HepG2 (cell line): ENCODE data around the gene OR2B2. TPM values are rescaled to one million over a fixed set of nuclear protein-coding genes. Genes with fewer than 3 reads are reported as not detected.

Experiments
- CC2D1A ChIP-seq: sonication (generic); formaldehyde crosslinking; IDR thresholded peaks from 2 replicates; pipeline ENCODE4 v1.8.1; 2023; ENCODE audit warnings: mild to moderate bottlenecking, missing genetic modification reagents
- GATAD1 ChIP-seq: IDR thresholded peaks from 2 replicates; pipeline ENCODE4 v1.6.1; 2016; ENCODE audit warnings: missing genetic modification reagents, missing compliant biosample characterization
- POLR2G ChIP-seq: fragments of 200-400 bp; formaldehyde crosslinking; IDR thresholded peaks from 2 replicates; pipeline ENCODE4 v1.6.1; 2018; ENCODE audit warnings: mild to moderate bottlenecking, low read depth, low read length, moderate library complexity
- PPARG ChIP-seq: conservative IDR thresholded peaks from 2 replicates; pipeline ENCODE4 v1.6.1; 2016; ENCODE audit warnings: missing biosample characterization, missing genetic modification reagents
- RBFOX2 ChIP-seq: fragments of 200-400 bp; formaldehyde crosslinking; IDR thresholded peaks from 2 replicates; pipeline ENCODE4 v1.6.1; 2017; ENCODE audit warnings: low read depth, mild to moderate bottlenecking, low read length
- SYNCRIP ChIP-seq: fragments of 200-400 bp; formaldehyde crosslinking; IDR thresholded peaks from 2 replicates; pipeline ENCODE4 v1.6.1; 2018; ENCODE audit warnings: mild to moderate bottlenecking, low read depth, low read length; ENCODE audit not compliant: insufficient read depth
- WIZ ChIP-seq: sonication (generic); formaldehyde crosslinking; IDR thresholded peaks from 2 replicates; pipeline ENCODE4 v1.5.1; 2020; ENCODE audit warnings: mild to moderate bottlenecking, missing genetic modification reagents
- ZFP36L2 ChIP-seq: sonication (generic); formaldehyde crosslinking; IDR thresholded peaks from 2 replicates; pipeline ENCODE4 v1.4.0; 2020; ENCODE audit warnings: missing genetic modification reagents
- ZNF547 ChIP-seq: sonication (generic); formaldehyde crosslinking; IDR thresholded peaks from 2 replicates; pipeline ENCODE4 v1.5.1; 2020; ENCODE audit warnings: mild to moderate bottlenecking, missing genetic modification reagents
- ZNF563 ChIP-seq: sonication (generic); formaldehyde crosslinking; IDR thresholded peaks from 2 replicates; pipeline ENCODE4 v1.8.0; 2022; ENCODE audit warnings: mild to moderate bottlenecking, moderate library complexity, missing genetic modification reagents
- ZNF607 ChIP-seq: sonication (generic); formaldehyde crosslinking; IDR thresholded peaks from 2 replicates; pipeline ENCODE4 v1.5.1; 2020; ENCODE audit warnings: missing genetic modification reagents, mild to moderate bottlenecking, borderline replicate concordance
- ZNF619 ChIP-seq: sonication (generic); formaldehyde crosslinking; IDR thresholded peaks from 2 replicates; pipeline ENCODE4 v1.4.0; 2020; ENCODE audit warnings: mild to moderate bottlenecking, missing genetic modification reagents
- ZNF644 ChIP-seq: IDR thresholded peaks from 2 replicates; pipeline ENCODE4 v1.6.1; 2016; ENCODE audit warnings: low read depth
- ZNF788 ChIP-seq: sonication (generic); formaldehyde crosslinking; IDR thresholded peaks from 2 replicates; pipeline ENCODE4 v1.5.0; 2020; ENCODE audit warnings: mild to moderate bottlenecking, missing genetic modification reagents, borderline replicate concordance
- ZNF83 ChIP-seq: sonication (generic); formaldehyde crosslinking; IDR thresholded peaks from 2 replicates; pipeline ENCODE4 v1.4.0; 2020; ENCODE audit warnings: missing genetic modification reagents, mild to moderate bottlenecking, borderline replicate concordance
- polyA plus RNA-seq, 8 experiments: library from polyadenylated mRNA; depleted of rRNA in 3 of 8; stranded (reverse) in 7 of 8; unstranded in 1 of 8; fragments of >200 nt; fragmentation: Illumina TruSeq in 4 of 8; extraction: Trizol in 4 of 8; gene quantifications; 2 replicates each; pipeline versions ENCODE4 v1.2.1 to v1.2.3, GENCODE V29; 2011 to 2016; ENCODE audit warnings: low read depth in 4 of 8, missing spikeins in 1 of 8, mixed read lengths in 1 of 8; ENCODE audit not compliant: insufficient read depth in 1 of 8
- total RNA-seq, 5 experiments: library from RNA; depleted of rRNA; stranded (reverse); fragments of >200 nt; fragmentation: Illumina TruSeq; extraction: Trizol; gene quantifications; 2 replicates each; pipeline ENCODE4 v1.2.3, GENCODE V29; 2016; ENCODE audit warnings: low read depth in 1 of 5
- TF ChIP-seq, protein P1 (sequence below): sonication (generic); formaldehyde crosslinking; IDR thresholded peaks from 2 replicates; pipeline ENCODE4 v1.9.0; 2022; ENCODE audit warnings: missing genetic modification reagents, mild to moderate bottlenecking, borderline replicate concordance
- TF ChIP-seq, protein P2 (sequence below): sonication (generic); formaldehyde crosslinking; IDR thresholded peaks from 2 replicates; pipeline ENCODE4 v1.8.1; 2023; ENCODE audit warnings: missing genetic modification reagents, inconsistent platforms, borderline replicate concordance
- TF ChIP-seq, protein P3 (sequence below): sonication (generic); formaldehyde crosslinking; conservative IDR thresholded peaks from 2 replicates; pipeline ENCODE4 v1.8.0; 2022; ENCODE audit warnings: mild to moderate bottlenecking, moderate library complexity, missing genetic modification reagents
- TF ChIP-seq, protein P4 (sequence below): fragments of 450-650 bp; IDR thresholded peaks from 2 replicates; pipeline ENCODE4 v1.6.1; 2017; ENCODE audit warnings: mild to moderate bottlenecking

Gene OR2B2
- total and polyA plus RNA-seq, 2 of the 13 experiments (the other 11 are each of a cell fraction or from before 2014, with no cell fraction given), result not detected

DNA sequence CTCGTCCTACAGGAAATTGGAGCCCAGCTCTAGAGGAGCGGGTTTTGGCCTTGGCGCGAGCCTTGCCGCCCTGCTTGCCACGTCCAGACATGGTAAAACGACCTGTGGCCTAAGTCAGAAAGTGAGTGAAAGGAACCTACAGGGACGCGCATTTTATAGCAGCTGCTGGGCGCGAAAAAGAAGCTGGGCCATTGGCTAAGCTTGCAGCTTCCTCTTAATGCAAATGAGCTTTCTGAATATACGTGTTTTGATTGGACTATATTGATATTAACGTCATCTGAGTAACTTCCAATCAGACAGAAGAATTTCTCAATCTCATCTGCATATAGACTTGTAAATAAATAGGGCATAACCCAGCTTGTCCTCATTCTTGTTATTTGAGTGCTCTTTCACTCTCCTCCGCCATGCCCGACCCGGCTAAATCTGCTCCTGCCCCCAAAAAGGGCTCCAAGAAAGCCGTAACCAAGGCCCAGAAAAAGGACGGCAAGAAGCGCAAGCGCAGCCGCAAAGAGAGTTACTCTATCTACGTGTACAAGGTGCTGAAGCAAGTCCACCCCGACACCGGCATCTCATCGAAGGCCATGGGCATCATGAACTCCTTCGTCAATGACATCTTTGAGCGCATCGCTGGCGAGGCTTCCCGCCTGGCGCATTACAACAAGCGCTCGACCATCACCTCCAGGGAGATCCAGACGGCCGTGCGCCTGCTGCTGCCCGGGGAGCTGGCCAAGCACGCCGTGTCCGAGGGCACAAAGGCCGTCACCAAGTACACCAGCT lies 18.9 kb downstream of the OR2B2 start (continued):
- TF ChIP-seq ZNF563 (CRISPR knock-in tag) (peak; percentile 92), ZNF547 (CRISPR knock-in tag) (no peak; the same call in 1 of the 2 replicates), WIZ (no peak), ZNF83 (CRISPR knock-in tag) (0 out of 2 replicates have a peak, but pooled peaks have one; percentile 73), POLR2G (peak; percentile 98), ZFP36L2 (CRISPR knock-in tag) (no peak), PPARG (CRISPR knock-in tag) (0 out of 2 replicates have a peak, but pooled peaks have one; percentile 70), RBFOX2 (peak; percentile 84), ZNF607 (CRISPR knock-in tag) (peak; percentile 90), ZNF619 (CRISPR knock-in tag) (peak; percentile 78), GATAD1 (peak; percentile 72), CC2D1A (CRISPR knock-in tag) (no peak), SYNCRIP (no peak), ZNF644 (no peak; the same call in 1 of the 2 replicates), ZNF788 (CRISPR knock-in tag) (peak; percentile 81; the same call in 1 of the 2 replicates)
- TF ChIP-seq, protein P1, sequence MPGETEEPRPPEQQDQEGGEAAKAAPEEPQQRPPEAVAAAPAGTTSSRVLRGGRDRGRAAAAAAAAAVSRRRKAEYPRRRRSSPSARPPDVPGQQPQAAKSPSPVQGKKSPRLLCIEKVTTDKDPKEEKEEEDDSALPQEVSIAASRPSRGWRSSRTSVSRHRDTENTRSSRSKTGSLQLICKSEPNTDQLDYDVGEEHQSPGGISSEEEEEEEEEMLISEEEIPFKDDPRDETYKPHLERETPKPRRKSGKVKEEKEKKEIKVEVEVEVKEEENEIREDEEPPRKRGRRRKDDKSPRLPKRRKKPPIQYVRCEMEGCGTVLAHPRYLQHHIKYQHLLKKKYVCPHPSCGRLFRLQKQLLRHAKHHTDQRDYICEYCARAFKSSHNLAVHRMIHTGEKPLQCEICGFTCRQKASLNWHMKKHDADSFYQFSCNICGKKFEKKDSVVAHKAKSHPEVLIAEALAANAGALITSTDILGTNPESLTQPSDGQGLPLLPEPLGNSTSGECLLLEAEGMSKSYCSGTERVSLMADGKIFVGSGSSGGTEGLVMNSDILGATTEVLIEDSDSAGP (CRISPR knock-in tag), result peak; percentile 87
- TF ChIP-seq, protein P2, sequence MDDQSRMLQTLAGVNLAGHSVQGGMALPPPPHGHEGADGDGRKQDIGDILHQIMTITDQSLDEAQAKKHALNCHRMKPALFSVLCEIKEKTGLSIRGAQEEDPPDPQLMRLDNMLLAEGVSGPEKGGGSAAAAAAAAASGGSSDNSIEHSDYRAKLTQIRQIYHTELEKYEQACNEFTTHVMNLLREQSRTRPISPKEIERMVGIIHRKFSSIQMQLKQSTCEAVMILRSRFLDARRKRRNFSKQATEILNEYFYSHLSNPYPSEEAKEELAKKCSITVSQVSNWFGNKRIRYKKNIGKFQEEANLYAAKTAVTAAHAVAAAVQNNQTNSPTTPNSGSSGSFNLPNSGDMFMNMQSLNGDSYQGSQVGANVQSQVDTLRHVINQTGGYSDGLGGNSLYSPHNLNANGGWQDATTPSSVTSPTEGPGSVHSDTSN (CRISPR knock-in tag), result peak; percentile 76; the same call in 1 of the 2 replicates
- TF ChIP-seq, protein P3, sequence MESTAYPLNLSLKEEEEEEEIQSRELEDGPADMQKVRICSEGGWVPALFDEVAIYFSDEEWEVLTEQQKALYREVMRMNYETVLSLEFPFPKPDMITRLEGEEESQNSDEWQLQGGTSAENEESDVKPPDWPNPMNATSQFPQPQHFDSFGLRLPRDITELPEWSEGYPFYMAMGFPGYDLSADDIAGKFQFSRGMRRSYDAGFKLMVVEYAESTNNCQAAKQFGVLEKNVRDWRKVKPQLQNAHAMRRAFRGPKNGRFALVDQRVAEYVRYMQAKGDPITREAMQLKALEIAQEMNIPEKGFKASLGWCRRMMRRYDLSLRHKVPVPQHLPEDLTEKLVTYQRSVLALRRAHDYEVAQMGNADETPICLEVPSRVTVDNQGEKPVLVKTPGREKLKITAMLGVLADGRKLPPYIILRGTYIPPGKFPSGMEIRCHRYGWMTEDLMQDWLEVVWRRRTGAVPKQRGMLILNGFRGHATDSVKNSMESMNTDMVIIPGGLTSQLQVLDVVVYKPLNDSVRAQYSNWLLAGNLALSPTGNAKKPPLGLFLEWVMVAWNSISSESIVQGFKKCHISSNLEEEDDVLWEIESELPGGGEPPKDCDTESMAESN, result peak; percentile 92
- TF ChIP-seq, protein P4, sequence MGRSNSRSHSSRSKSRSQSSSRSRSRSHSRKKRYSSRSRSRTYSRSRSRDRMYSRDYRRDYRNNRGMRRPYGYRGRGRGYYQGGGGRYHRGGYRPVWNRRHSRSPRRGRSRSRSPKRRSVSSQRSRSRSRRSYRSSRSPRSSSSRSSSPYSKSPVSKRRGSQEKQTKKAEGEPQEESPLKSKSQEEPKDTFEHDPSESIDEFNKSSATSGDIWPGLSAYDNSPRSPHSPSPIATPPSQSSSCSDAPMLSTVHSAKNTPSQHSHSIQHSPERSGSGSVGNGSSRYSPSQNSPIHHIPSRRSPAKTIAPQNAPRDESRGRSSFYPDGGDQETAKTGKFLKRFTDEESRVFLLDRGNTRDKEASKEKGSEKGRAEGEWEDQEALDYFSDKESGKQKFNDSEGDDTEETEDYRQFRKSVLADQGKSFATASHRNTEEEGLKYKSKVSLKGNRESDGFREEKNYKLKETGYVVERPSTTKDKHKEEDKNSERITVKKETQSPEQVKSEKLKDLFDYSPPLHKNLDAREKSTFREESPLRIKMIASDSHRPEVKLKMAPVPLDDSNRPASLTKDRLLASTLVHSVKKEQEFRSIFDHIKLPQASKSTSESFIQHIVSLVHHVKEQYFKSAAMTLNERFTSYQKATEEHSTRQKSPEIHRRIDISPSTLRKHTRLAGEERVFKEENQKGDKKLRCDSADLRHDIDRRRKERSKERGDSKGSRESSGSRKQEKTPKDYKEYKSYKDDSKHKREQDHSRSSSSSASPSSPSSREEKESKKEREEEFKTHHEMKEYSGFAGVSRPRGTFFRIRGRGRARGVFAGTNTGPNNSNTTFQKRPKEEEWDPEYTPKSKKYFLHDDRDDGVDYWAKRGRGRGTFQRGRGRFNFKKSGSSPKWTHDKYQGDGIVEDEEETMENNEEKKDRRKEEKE, result no peak
